Measurements from ENCODE around the gene OR1D5.
"Not testable (repeated sequence)": the region's sequence is repeated elsewhere in the genome, so short reads cannot be mapped to it uniquely, and the experiment has no call there.

OR1D5 gene

GRCh38 chr17:3063507-3063906, at the start of gene OR1D5:
TSS of gene OR1D5 (minus strand) at chr17:3063607. CDS start at chr17:3063607, 0 bp downstream.
- not testable (repeated sequence) for DNase-seq

- DNase-seq: no peak
Measured at GRCh38 chr17:3104322-3104721, 40.9 kb upstream of the OR1D5 start, which contains the start of gene OR1D2. TSS of gene OR1D2 (minus strand) at chr17:3104422. CDS start at chr17:3092996, 11,426 bp downstream.

- peak in 1 of 2 experiments; percentile 53 for DNase-seq
Measured at GRCh38 chr17:3073850-3074249, 10.4 kb upstream of the OR1D5 start.

GRCh38 chr17:3065192-3065591, 1.8 kb upstream of the OR1D5 start:
- DNase-seq: not testable (repeated sequence)

- not testable (repeated sequence) for DNase-seq
Measured at GRCh38 chr17:3062824-3063377, 506 bp downstream of the OR1D5 start.

GRCh38 chr17:3054868-3055267, 8.5 kb downstream of the OR1D5 start:
- not testable (repeated sequence) for DNase-seq

- DNase-seq: no peak
Measured at GRCh38 chr17:3049705-3050295, 13.6 kb downstream of the OR1D5 start.

- peak; percentile 97 to 99 for DNase-seq
Measured at GRCh38 chr17:3048727-3049471, 14.5 kb downstream of the OR1D5 start.

- DNase-seq: no peak
Measured at GRCh38 chr17:3046753-3047152, 16.7 kb downstream of the OR1D5 start.

- DNase-seq: peak in 1 of 2 experiments; percentile 10
Measured at GRCh38 chr17:3043737-3044365, 19.6 kb downstream of the OR1D5 start.

- DNase-seq: no peak
Measured at GRCh38 chr17:3040882-3041281, 22.5 kb downstream of the OR1D5 start.

- no peak for DNase-seq
Measured at GRCh38 chr17:3039736-3040135, 23.7 kb downstream of the OR1D5 start.

GRCh38 chr17:3038941-3039340, 24.5 kb downstream of the OR1D5 start:
- peak in 1 of 2 experiments; percentile 25 for DNase-seq

GRCh38 chr17:3037259-3037658, 26.1 kb downstream of the OR1D5 start:
- no peak for DNase-seq

- no peak for DNase-seq
Measured at GRCh38 chr17:3036800-3037199, 26.6 kb downstream of the OR1D5 start.

- DNase-seq: no peak
Measured at GRCh38 chr17:3035968-3036280, 27.5 kb downstream of the OR1D5 start.

- no peak for DNase-seq
Measured at GRCh38 chr17:3035256-3035967, 28.0 kb downstream of the OR1D5 start.

GRCh38 chr17:3034578-3034920, 28.9 kb downstream of the OR1D5 start:
- no peak for DNase-seq

GRCh38 chr17:3033741-3034577, 29.4 kb downstream of the OR1D5 start:
- no peak for DNase-seq

- no peak for DNase-seq
Measured at GRCh38 chr17:3033248-3033640, 30.2 kb downstream of the OR1D5 start.

- no peak for DNase-seq
Measured at GRCh38 chr17:3032258-3033247, 30.9 kb downstream of the OR1D5 start.
